Measurements from ENCODE around the gene LRRC2.
A peak's percentile ranks its signal among the peaks of the same experiment; 100 is the strongest.
"Not testable (repeated sequence)": the region's sequence is repeated elsewhere in the genome, so short reads cannot be mapped to it uniquely, and the experiment has no call there.

The LRRC2 gene, protein sequence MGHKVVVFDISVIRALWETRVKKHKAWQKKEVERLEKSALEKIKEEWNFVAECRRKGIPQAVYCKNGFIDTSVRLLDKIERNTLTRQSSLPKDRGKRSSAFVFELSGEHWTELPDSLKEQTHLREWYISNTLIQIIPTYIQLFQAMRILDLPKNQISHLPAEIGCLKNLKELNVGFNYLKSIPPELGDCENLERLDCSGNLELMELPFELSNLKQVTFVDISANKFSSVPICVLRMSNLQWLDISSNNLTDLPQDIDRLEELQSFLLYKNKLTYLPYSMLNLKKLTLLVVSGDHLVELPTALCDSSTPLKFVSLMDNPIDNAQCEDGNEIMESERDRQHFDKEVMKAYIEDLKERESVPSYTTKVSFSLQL

DNA sequence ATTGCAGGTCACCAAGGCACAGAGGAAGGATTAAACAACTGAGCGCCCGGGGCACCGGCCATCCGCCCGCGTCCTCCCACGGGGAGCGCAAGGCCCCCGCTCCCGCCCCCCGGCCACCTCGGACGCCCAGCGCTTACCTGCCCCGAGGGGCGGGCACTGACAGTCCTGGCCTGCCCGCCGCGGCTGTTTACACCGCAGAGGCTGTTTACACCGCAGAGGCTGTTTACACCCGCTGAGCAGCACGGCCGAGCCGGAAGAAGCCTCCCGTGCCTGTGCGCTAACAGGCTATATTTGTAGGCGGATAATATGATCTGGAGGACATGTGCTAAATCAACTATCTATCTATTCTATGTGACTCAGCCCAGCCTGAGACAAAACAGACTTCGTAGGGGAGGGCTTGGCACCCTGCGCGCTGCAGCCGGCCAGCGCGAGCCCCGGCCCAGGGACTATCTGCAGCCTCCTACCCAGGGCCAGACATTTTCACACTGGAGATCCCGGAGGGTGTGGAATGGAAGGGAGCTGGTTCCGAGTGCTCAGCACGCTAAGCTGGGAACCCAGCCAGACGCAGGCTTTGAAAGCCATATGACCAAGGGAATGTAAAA lies at the start of gene LRRC2:
LRRC2 (minus strand) TSS at position 263 of the 602 bp plus-strand sequence. CDS start 14,711 bp downstream, outside the sequence.
- peak; percentile 21 for DNase-seq

DNA sequence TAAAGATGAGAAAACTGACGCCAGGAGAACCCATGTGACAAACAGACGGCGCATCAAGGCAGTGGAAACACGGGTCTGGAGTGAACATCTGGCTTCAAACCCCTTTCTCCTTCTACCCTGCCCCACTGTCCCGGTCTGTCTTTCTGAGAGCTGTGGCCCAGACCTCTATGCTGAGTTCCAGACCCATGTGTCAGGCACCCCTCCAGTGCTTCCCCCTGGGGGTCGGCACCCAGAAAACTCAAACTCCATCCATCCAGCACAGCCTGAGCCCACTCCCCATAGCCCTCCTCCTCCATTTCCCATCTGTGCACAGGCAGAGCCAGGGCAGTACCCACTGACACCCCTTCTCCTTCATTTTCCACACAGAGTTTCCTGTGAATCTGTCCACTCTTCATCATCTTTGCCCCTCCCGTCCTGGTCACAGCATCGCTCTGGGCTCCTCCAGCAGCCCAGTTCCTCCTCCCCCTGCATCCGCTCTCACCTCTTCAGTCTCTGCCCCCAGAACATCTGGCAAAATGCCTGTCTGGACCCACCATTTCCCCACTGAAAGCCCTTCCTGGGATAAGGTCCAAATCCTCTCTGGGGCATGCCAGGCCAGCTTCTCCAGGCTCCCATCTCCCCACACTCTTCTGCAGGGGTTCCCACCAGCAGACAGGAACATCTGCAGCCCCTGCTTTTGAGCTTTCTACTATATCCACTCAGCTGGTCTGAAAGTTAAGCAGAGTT lies 49.1 kb upstream of the LRRC2 start:
- DNase-seq: no peak

DNA sequence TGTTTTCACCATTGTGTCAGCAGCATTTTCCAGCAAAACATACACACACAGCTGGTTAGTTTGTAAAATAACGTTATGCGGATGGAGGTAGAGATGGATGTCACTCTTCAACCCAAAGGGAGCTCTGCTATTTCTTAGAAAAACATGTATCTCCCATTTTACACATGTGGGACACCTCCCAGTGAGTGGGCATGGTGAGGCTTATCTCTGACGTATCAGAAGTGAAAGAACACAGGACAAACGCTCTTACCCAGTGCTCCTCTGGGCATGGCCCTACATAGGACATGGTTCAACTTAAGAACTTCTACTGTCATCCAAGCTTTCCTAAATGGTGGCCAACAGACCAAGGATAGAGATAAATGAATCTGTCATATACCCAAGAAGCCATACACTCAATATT lies 48.3 kb upstream of the LRRC2 start:
- DNase-seq: no peak

DNA sequence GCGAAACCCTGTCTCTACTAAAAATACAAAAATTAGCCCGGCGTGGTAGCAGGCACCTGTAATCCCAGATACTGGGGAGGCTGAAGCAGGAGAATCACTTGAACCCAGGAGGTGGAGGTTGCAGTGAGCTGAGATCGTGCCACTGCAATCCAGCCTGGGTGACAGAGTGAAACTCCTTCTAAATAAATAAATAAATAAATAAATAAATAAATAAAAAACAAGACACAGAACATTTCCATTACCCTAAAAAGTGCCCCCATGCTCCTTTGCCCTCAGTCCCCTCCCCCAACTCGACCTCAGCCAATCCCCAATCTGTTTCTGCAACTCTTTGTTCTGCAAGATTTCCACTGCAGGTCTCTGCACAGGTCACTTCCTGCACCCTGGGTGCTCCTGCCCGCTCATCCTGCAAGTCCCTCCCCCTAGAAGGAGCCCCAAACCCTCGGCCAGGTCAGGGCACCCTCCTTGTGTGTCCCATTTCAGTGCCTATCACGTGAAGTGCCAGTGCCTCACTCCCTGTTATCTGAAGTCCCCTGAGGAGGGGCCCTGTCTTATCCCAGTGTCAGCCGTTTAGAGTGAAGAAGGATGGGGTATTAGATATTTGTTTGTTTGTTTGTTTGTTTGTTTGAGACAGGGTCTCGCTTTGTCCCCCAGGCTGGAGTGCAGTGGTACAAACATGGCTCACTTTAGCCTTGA lies 47.4 kb upstream of the LRRC2 start:
- no peak for DNase-seq

DNA sequence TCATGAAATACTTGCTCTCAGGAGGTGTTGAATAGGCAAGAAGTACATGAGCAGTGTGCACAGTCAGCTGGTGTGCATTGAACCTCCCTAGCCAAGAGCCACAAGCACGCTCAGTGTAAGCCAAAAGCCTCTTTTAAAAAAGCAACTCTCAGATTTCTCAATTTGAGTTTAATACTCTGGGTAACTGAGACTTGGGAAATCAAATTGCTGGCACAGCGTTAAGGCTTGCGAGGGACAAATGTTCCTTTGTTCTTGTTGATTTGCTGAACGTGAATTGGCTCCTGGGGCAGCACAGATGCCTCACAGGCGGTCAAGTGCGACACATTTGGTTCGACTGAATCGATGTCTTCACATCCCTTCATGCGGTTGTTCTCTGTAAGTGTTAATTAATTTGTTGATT lies 46.2 kb upstream of the LRRC2 start, which contains the start of gene FAM240A:
FAM240A (plus strand) TSS at position 202 of the 400 bp plus-strand sequence; CDS start at position 361, 159 bp downstream.
- DNase-seq: no peak

DNA sequence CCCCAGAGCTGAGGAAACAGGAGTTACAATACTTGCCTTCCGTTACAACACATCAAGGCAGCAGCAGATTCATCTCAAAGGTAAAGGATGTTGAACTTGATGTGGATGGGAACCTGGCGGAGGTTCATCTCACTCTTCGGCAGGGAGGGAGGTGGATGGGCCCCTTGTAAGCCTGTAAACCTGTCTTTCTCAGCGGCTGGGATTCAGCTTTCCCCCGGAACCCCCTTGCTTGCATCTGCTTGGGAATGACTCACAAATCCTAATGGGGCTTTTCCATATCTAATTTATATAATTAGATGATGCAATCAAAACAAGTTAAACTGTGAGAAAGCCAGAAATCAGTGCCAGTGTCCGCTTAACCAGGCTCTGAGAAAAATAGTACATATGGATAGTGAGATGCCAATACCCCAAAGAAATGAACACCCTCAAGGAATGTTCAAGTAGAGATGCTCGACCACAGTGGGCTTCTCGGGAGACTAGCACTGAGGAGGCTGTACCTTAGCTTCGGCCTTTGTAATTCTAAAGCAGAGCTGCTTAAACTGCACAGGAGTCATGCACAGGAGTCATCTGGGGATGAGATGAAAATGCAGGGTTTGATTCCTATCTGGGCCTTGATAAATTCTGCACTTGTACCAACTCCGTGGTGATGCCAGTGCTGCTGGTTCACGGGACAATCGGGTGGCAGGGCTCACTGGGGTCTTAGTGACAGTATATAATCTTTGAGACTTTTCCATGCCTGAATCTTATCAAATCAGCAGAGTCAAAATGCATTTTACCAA lies 44.0 kb upstream of the LRRC2 start:
- no peak for DNase-seq

DNA sequence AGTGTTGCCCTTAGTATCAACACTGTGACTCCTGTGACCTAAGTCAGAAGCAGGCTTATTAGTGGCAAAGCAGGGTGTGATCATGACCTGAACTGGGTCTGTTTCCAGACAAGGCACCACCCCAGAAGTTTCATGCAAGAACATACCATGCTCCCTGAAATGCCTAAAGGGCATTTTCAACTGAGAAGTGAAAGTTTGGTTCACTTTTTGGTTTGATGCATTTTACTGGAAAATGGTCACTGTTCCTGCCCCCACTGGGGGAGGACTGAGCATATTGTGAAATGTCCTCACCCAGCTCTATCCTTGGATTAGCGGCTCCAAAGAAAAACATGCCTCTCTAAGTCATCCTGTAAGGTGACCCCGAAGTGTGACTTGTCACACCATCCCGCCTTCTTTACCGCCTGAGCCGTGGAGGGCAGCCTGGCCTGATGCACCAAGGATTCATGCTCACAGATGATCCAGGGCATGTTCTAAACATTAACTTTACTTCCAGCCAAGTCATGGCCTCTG lies 43.2 kb upstream of the LRRC2 start:
- DNase-seq: no peak

DNA sequence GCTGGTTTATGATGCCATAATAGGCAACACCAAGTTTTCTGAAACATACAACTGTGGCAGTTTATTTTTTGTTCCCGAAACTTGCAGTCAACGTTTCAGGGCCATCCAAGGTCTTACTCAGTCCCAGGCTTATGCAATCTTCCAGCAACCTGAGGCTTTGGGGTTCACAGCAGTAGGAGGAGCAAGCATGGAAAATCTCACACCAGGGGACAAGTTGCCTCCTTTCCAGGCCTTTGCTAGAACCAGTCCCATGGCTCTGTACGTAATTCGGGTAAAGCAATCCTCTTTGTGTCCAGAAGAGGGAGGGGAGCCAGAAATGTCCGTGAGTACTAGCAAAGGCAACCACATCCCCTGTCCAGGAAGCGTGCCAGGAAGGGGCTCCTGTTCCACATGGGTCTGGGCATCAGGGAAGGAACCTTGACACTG lies 41.5 kb upstream of the LRRC2 start:
- no peak for DNase-seq

DNA sequence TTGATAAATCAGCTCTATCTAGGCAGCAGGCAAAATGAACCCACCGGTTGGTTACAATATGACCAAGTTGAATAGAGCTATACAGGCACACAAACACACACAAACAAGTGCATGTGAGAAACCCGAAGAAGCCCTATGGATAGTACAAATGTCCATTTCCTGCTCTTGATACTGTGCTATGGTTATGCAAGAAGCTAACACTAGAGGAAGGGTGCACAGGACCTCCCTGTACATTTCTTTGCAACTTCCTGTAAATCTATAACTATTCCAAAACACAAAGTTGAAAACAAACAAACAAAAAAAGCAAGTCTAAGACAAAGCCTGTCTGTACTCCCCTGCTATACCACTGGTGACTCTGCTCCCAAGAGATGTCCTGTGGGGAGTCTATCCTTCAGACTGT lies 38.0 kb upstream of the LRRC2 start:
- no peak for DNase-seq

DNA sequence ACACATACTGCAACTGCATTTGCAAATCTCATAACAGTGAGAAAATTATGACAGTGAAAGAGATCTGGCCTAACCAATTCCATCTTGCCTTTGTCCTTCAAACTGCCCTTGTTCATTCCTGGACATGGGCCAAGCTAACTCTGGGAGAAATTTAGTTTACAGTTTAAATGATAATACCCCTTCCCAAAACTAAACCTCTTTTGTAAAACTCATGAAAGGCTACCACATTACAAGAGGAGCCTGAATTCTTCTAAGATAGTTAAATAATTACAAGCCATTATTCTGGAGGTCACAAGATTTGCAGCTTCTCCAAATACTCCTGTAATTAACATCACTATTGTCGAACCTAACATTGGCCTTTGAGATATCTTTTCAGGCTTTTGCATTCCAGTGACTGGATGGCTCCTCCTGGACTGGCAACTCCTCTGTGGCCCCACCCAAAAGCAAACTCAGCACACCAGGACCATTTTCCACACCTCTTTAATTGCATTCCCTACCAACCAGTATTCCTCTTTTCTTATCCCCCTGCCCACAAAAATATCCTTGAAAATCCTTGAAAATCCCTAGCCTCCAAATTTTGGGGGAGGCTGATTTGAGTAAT lies 37.4 kb upstream of the LRRC2 start:
- no peak for DNase-seq

DNA sequence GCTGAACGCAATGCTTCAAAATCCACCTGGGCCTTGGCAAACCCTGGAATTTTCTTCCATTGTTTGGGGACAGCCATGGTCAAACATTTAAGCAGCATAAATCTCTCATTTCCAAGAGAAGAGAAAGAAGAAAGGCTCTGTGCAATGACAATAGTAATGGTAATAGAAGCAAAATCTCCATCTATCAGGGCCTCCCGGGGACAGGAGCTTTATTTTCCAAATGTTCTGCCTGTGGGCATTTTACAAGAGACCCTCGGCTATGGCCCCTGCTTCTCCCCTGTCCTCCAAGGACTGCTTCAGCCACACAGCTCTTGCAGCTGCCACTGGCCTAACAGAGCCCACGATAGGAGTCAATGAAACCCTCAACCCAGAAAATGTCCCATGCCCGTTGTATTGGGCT lies 33.5 kb upstream of the LRRC2 start:
- no peak for DNase-seq

DNA sequence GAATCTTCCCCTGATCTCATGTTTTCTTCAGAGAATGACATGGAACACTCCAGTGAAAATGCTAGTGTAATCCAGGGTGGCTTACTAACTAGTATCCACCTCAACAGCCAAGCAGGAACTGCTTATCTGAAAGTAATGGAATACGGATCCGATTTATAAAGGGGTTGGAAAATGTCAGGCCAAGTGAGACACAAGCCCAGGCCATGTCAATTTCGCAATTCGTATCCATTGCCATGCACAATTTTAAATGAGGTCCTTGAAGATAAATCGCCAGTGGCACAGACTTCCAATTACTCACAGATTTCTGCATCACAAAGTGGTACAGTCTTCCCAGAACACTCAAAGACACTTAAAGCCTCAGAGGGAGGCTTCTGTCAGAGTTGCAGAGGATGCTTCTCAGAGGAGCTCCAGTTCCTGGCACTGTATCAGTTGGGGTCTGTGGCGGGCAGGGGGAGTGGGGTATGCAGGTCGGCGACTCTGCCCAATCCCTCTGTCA lies 29.8 kb upstream of the LRRC2 start:
- DNase-seq: no peak

DNA sequence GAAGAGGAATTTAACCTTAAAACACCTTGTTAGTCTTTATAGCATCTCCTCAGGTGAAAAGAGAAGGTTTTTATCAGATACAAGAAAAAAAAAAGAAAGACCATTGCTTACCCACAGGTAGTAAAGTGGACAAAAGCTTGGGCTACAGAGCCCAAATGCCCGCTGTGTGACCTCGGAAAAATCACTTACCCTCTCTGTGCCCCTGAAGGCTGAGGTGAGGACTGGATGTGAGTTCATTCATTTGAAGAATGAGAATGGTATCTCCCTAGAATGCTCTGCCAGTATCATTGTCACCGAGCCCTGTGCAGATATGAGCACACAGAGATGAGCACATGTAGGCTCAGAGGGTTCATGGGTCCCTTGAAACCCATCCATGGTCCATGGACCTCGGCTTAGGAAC lies 28.6 kb upstream of the LRRC2 start:
- no peak for DNase-seq

DNA sequence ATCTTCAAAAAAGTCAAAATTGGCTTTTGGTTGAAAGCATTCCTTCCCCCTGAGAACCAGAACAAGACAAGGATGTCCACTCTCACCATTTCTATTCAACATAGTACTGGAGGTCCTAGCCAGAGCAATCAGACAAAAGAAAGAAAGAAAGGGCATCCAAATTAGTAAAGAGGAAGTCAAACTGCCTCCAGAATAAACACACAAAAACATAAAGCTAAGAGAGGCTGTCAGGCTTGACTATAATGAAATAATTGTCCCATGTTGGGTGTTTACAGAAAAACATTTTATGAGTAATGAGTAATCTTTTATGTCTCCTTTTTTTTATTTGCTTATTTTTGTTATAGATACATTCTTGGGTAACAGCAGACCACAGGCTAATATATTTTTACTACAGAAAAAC lies 27.9 kb upstream of the LRRC2 start:
- no peak for DNase-seq

DNA sequence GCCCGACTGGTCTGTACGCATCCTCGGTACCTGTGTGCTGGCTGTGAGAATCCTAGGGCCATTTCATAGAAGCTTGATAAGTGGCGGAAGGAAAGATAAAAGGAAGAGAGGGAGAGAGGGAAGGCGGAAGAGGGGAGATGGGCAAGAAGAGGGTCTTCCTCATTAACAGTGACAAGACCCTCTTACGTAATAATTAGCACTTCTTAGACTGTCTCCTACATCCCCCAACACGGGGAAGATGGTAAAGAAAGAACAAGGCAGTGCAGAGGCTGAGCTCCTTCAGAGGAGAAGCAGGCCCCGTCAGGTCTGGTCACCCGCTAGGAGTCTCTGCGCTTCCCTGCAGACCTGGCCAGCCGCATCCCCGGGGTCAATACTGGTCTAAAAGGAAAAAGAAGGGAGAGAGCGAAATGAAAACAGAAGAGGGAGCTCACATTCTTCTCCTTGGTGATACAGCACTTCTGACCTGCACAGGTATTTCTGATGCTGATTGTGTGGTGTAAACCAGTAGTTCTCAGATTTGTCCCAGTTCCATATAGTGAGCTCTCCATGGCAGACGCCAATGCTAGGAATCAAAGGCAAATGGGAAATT lies 27.3 kb upstream of the LRRC2 start:
- no peak for DNase-seq

DNA sequence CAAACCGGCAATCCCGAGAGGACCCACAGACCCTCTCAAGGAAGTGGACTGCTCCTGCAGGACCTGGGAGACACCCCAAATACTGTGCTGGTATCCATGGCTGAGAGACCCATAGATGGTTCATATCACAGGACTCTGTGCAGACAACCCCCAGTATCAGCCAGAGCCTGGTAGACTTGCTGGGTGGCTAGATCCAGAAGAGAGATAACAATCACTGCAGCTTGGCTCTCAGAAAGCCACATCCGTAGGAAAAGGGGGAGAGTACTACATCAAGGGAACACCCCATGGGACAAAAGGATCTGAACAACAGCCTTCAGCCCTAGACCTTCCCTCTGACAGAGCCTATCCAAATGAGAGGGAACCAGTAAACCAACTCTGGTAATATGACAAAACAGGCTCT lies 21.2 kb upstream of the LRRC2 start:
- DNase-seq: not testable (repeated sequence)

DNA sequence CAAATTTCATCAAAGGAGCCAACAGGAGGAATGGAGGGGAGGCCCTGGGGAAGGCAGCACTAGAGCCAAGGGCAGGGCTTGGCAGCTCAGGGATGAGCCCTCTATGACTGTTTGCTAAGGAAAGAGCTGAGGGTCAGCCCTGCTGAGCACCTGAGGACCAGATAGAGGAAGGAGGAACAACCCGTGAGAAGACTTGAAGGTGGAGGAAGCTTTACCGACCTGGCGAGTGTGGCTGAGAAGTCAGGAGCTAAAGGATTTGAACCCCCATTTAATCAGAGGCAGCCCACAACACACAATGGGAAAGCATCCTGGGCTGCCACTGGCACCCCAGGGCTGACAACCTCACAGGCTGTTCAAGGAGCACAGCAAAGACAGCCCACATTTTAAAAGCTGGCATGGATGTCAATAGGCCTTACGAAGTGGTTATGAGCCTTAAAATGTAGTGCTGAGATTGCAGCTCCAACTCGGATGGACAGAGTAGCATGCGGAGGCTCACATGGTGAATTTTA lies 20.7 kb upstream of the LRRC2 start:
- DNase-seq: no peak

DNA sequence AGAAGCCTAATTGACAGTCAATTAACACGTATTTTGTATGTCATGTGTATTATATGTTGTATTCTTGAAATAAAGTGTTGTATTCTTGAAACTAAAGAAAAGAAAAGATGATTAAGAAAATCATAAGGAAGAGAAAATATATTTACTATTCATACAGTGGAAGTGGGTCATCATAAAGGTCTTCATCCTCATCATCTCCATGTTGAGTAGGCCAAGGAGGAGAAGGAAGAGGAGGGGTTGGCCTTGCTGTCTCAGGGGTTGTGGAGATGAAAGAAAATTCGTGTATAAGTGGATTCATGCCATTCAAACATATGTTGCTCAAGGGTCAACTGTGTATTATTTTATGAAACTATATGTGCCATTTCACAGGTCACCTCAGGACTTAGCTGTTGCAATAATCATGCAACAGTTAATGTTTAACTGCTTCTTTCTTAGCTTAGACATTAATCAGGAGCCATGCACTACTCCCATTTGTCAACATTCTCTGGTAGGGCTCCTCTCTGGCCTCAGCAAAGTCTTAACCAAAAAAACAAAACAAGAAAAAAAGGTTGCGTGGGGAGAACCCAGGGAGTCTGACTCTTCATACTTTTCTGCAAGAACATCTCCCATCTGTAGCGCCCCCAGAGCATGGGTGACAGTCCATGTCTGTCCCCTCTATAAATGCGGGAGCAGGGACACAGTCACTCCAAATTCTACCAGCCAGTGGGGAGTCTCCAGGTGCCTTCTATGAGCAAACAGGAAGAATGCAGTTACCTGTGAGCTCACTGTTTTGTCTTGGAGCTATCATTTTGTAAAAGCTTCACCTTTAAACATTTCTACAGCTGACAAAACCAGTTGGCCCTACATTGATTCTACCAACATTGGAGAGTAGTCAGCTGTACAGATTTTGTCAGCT lies 19.9 kb upstream of the LRRC2 start:
- DNase-seq: no peak

DNA sequence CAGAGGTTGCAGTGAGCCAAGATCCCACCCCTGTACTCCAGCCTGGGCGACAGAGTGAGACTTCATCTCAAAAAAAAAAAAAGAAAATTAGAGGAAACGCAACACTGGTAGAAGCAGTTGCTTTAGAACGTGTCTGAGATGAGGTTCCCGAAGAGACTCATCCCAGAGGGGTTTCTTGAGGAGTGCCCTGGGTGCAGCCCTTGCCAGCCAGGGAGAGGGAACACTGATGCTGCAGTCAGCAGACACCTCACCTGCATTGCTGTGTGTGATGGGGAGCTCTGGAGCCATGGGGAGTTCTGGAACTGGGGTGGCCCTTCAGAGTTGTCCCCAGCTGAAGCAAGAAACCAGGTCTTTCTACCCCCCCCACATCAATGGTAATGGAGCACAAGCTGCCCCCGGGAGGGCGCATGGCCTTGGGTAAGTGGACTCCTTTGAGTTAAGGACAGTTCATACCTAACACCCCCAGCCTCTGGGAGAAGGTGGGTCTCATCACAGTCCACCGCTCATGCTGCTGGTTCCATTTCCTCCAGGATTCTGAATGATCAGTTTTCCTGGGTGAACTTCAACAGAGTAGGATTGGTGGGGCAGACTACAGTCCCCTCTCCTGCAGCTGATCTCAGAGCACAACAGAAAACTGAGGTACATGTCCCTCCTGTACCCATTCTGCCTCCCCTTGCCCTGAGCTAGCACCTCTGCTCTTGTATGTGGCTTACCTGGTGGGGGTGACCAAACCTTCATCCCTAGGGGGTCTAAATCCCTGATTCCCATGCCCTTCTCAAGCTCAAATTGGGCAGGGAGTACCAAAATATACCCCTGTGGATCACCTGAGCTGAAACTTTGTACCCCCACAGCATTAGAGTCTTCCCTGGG lies 18.7 kb upstream of the LRRC2 start:
- no peak for DNase-seq
